Spleen (tissue), 11 donors: ENCODE measurements around the gene ZNF516. TPM values are rescaled to one million over a fixed set of nuclear protein-coding genes. Genes with fewer than 3 reads are reported as not detected.
A peak's percentile ranks its signal among the peaks of the same experiment; 100 is the strongest.

ENCODE experiments used
- DNase-seq: peaks from one replicate; pipeline ENCODE4 v3.0.0-alpha.2; 2020
- H3K27ac ChIP-seq, 8 donors: fragments of 200-600 bp; sonication (generic) in 7 of 8; 1 replicate in 4 of 8; 2 replicates in 4 of 8; pipeline versions ENCODE4 v1.5.0 to v1.8.0; 2016 to 2021; ENCODE audit warnings: inconsistent platforms in 4 of 8, mild to moderate bottlenecking in 4 of 8, moderate library complexity in 1 of 8
- H3K27me3 ChIP-seq, 7 donors: fragments of 200-600 bp; sonication (generic) in 6 of 7; replicated peaks in 1 of 7; 1 replicate in 4 of 7; 2 replicates in 3 of 7; pipeline versions ENCODE4 v1.5.0 to v1.8.0; 2016 to 2021; ENCODE audit warnings: inconsistent platforms in 3 of 7, mild to moderate bottlenecking in 1 of 7
- H3K36me3 ChIP-seq, 6 donors: fragments of 200-600 bp; sonication (generic) in 5 of 6; 1 replicate in 4 of 6; 2 replicates in 2 of 6; pipeline versions ENCODE4 v1.5.0 to v1.8.0; 2016 to 2021; ENCODE audit warnings: inconsistent platforms in 2 of 6
- H3K4me1 ChIP-seq, 6 donors: fragments of 200-600 bp; sonication (generic) in 5 of 6; 1 replicate in 3 of 6; 2 replicates in 3 of 6; pipeline versions ENCODE4 v1.5.0 to v1.8.0; 2016 to 2021; ENCODE audit warnings: inconsistent platforms in 3 of 6
- H3K4me3 ChIP-seq, 8 donors: fragments of 200-600 bp; sonication (generic) in 7 of 8; 1 replicate in 4 of 8; 2 replicates in 4 of 8; pipeline versions ENCODE4 v1.5.0 to v1.8.0; 2016 to 2021; ENCODE audit warnings: inconsistent platforms in 4 of 8, mild to moderate bottlenecking in 4 of 8, moderate library complexity in 2 of 8
- H3K9me3 ChIP-seq, 8 donors: fragments of 200-600 bp; sonication (generic) in 7 of 8; 1 replicate in 4 of 8; 2 replicates in 4 of 8; pipeline versions ENCODE4 v1.5.0 to v1.8.0; 2016 to 2021; ENCODE audit warnings: inconsistent platforms in 4 of 8
- POLR2A ChIP-seq, 3 donors: fragments of 450-650 bp; IDR thresholded peaks; one replicate each; pipeline ENCODE4 v1.5.1; 2017; ENCODE audit warnings: antibody characterized with exemption in 3 of 3, mild to moderate bottlenecking in 1 of 3
- POLR2AphosphoS5 ChIP-seq, 3 donors: sonication (generic); formaldehyde crosslinking; IDR thresholded peaks; one replicate each; pipeline ENCODE4 v1.5.1; 2017; ENCODE audit warnings: antibody characterized with exemption in 3 of 3
- whole genome bisulfite sequencing, 5 donors: extraction: QIAGEN DNeasy Blood & Tissue Kit in 3 of 5; methylation state at CpG; one replicate each; pipeline versions ENCODE4 v1.1.5 to v1.1.7; 2013 to 2018; 5-methylcytosine and 5-hydroxymethylcytosine counted together
- intact Hi-C: fragments of 100-400 bp; cut with DNase I; formaldehyde crosslinking; loops from one replicate; pipeline ENCODE4 v1.15.0; 2023; ENCODE audit warnings: low total_unique reads
- polyA plus RNA-seq, 3 donors: library from polyadenylated mRNA; stranded (reverse); fragments of 200-250 nt; gene quantifications; one replicate each; pipeline ENCODE4 v1.2.1, GENCODE V29; 2013
- total RNA-seq, 7 donors: library from RNA; depleted of rRNA in 3 of 7; stranded (reverse); fragments of >200 nt in 3 of 7; fragmentation: NEBNext Ultra II Directional in 4 of 7; extraction: Animal tissue kit (Norgen Biotek cat#: 25700) in 4 of 7; gene quantifications; one replicate each; pipeline versions ENCODE4 v1.1.0 to v1.2.1, GENCODE V29; 2016 to 2021
- TF ChIP-seq, protein P1 (sequence below), 11 experiments: fragments of 200-600 bp in 7 of 11; fragments of 450-650 bp in 4 of 11; sonication (generic) in 4 of 11; IDR thresholded peaks in 8 of 11; conservative IDR thresholded peaks in 3 of 11; 1 replicate in 7 of 11; 2 replicates in 4 of 11; pipeline versions ENCODE4 v1.4.0 to v1.8.0; 2016 to 2021; ENCODE audit warnings: antibody characterized with exemption in 11 of 11, inconsistent platforms in 4 of 11, mild to moderate bottlenecking in 1 of 11
- donor health status: healthy with polysubstance abuse.
- donor health status: DM: no; HTN: no; CAD: no; lungs with moderate emphysema.
- donor health status: DM: no; HTN: no; CAD: no.
- donor health status: Bipolar disorder and iron deficiency.
- donor health status: healthy.
- donor health status: DM: no; HTN: no; CAD: no.
- donor health status: DM: yes; HTN: yes; CAD: no.

Gene ZNF516
- total and polyA plus RNA-seq, 10 donors = 4.5 to 58.4 (median 40.0) TPM

- WGBS, 5 donors = 80 to 91% (median 85%) methylated on average over 4 of the region's 4 CpGs
- intact Hi-C loops = no loop called here
- H3K9me3 ChIP-seq = no peaks in the 10 kb centered on the region
- no peak overlapping the region for H3K27ac ChIP-seq
- TF ChIP-seq POLR2A (IDR thresholded peaks at IDR 0.05) (no peak), POLR2AphosphoS5 (IDR thresholded peaks at IDR 0.05) (no peak)
- TF ChIP-seq, protein P1, sequence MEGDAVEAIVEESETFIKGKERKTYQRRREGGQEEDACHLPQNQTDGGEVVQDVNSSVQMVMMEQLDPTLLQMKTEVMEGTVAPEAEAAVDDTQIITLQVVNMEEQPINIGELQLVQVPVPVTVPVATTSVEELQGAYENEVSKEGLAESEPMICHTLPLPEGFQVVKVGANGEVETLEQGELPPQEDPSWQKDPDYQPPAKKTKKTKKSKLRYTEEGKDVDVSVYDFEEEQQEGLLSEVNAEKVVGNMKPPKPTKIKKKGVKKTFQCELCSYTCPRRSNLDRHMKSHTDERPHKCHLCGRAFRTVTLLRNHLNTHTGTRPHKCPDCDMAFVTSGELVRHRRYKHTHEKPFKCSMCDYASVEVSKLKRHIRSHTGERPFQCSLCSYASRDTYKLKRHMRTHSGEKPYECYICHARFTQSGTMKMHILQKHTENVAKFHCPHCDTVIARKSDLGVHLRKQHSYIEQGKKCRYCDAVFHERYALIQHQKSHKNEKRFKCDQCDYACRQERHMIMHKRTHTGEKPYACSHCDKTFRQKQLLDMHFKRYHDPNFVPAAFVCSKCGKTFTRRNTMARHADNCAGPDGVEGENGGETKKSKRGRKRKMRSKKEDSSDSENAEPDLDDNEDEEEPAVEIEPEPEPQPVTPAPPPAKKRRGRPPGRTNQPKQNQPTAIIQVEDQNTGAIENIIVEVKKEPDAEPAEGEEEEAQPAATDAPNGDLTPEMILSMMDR (IDR thresholded peaks at IDR 0.05 in 8 of 11, conservative IDR thresholded peaks at IDR 0.05 in 3 of 11) = no peak
- H3K4me3 ChIP-seq = no peak overlapping the region
- H3K27me3 ChIP-seq = no peaks in the 10 kb centered on the region
- H3K4me1 ChIP-seq = peaks cover 0 to 86% (median 23%) of the 10 kb centered on the region in 6 donors
- no peak for DNase-seq
- H3K36me3 ChIP-seq = peaks cover 0 to 31% (median 0%) of the 10 kb centered on the region in 6 donors
Observed at GRCh38 chr18:76456823-76457222, 38.2 kb downstream of the ZNF516 start.

DNA sequence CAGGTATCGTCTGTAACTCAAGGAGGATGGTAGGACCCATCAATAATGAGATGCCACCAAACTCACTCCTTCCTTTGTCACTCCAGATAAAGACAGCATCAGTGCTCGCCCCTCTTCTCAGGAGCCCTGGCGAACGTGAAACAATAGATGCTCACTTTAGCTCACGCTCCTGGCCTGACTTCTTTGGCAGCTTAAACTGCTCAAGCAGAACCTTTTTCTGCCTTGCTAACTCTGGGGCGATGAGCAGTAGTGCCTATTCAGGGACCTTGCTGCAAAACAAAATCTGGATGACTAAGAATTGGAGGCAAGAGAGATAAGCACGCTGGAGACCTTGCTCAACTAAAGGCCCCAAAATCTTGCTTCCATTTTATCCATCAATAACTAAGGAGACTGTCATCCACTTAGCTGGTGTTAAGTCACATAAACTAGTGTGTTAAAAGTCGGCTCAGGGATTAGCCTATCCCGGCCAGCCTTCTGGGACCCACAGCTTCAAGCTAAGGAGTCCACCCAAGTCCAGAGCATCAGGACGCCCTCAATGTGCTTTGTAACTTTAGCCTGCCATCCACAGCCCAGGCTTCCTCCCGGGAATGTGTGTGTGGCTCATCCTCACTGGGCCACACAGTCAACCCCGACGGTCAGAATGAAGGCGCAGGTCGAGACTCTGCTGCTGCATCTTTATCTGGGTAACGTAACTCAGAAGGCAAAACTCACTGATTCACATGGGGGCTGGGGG is 38.9 kb downstream of the ZNF516 start:
- TF ChIP-seq, protein P1 (IDR thresholded peaks at IDR 0.05 in 8 of 11, conservative IDR thresholded peaks at IDR 0.05 in 3 of 11) = no peak
- no peak for TF ChIP-seq POLR2A (IDR thresholded peaks at IDR 0.05)
- no peak for TF ChIP-seq POLR2AphosphoS5 (IDR thresholded peaks at IDR 0.05)
- peak; percentile 38 for DNase-seq
- no peak overlapping the region for H3K4me3 ChIP-seq
- peaks cover 0 to 24% (median 0%) of the 10 kb centered on the region in 6 donors for H3K36me3 ChIP-seq
- H3K9me3 ChIP-seq = no peaks in the 10 kb centered on the region
- no peak overlapping the region for H3K27ac ChIP-seq
- peaks cover 5 to 86% (median 30%) of the 10 kb centered on the region in 6 donors for H3K4me1 ChIP-seq
- intact Hi-C loops = no loop called here
- 82 to 93% (median 90%) methylated on average over 16 of the region's 16 CpGs for WGBS, 5 donors
- peaks cover 0 to under 1% (median 0%) of the 10 kb centered on the region in 7 donors for H3K27me3 ChIP-seq

DNA sequence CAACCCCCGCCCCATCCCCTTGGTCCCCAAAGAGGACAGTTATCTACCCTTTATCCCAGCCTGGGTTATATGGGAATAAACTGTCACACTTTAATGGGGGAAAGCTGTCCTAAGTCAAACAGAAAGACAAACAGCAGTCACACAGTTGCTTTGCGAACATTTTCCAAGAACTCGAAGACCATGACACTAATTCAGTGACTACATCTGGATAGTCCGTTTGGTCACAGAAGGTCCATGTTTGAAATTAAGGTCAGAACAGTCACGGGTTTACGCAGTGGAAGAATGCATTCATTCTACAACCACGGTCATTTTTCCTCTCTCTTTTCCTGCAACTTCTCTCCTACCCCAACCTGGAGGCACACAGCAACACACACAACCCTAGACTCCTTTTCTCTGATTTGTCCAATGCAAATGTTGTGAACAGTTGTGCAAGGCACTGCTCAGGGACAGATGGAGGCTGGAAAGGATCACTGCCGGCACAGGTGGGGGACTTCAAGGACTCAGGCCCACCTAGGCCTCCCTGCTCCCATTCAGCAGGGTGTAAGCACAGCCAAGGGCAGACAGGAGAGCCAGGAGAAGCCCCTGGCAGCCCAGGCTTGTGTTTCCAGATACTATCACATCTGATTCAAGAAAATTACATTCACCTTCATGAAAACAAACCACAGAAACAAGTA is 39.9 kb downstream of the ZNF516 start:
- peaks cover 0 to 4% (median 0%) of the 10 kb centered on the region in 7 donors for H3K27me3 ChIP-seq
- no peak for DNase-seq
- H3K9me3 ChIP-seq = no peaks in the 10 kb centered on the region
- H3K4me1 ChIP-seq = peaks cover 5 to 86% (median 37%) of the 10 kb centered on the region in 6 donors
- intact Hi-C loops = no loop called here
- TF ChIP-seq, protein P1 (IDR thresholded peaks at IDR 0.05 in 8 of 11, conservative IDR thresholded peaks at IDR 0.05 in 3 of 11) = no peak
- TF ChIP-seq POLR2AphosphoS5 (IDR thresholded peaks at IDR 0.05) (no peak), POLR2A (IDR thresholded peaks at IDR 0.05) (no peak)
- 71 to 90% (median 84%) methylated on average over 8 of the region's 8 CpGs for WGBS, 5 donors
- no peak overlapping the region for H3K4me3 ChIP-seq
- H3K27ac ChIP-seq = peak overlapping the region in 1 of 8 donors; percentile 18
- H3K36me3 ChIP-seq = peaks cover 0 to 20% (median 0%) of the 10 kb centered on the region in 6 donors

GRCh38 chr18:76454418-76454817 is 40.6 kb downstream of the ZNF516 start:
- Histone ChIP-seq H3K36me3 (peaks cover 0 to 15% (median 0%) of the 10 kb centered on the region in 6 donors), H3K27me3 (peaks cover 0 to 4% (median 0%) of the 10 kb centered on the region in 7 donors), H3K4me1 (peaks cover 5 to 90% (median 43%) of the 10 kb centered on the region in 6 donors), H3K4me3 (no peak overlapping the region), H3K27ac (no peak overlapping the region), H3K9me3 (no peaks in the 10 kb centered on the region)
- WGBS, 5 donors = 51 to 74% (median 58%) methylated on average over 1 of the region's 1 CpG
- no peak for DNase-seq
- TF ChIP-seq POLR2AphosphoS5 (IDR thresholded peaks at IDR 0.05) = no peak
- TF ChIP-seq, protein P1 (IDR thresholded peaks at IDR 0.05 in 8 of 11, conservative IDR thresholded peaks at IDR 0.05 in 3 of 11) = no peak
- TF ChIP-seq POLR2A (IDR thresholded peaks at IDR 0.05) = no peak
- intact Hi-C loops = no loop called here
